IMR-90 (cell line): ENCODE data around the gene FBXO34. TPM values are rescaled to one million over a fixed set of nuclear protein-coding genes. Genes with fewer than 3 reads are reported as not detected.

Source experiments
- ATAC-seq: fragments of 200-7000 bp; cut with Tn5 transposase; 2 replicates; pipeline ENCODE4 v1.9.1; 2020; ENCODE audit warnings: low read depth, mild to moderate bottlenecking, moderate library complexity
- BruUV-seq: library from RNA; stranded (reverse); fragments of 400-500 nt; replicated peaks from 2 replicates; lab custom pipeline; 2021; lab: Mats Ljungman, UMichigan
- CTCF ChIA-PET: fragments of 300-600 bp; formaldehyde crosslinking; extraction: SDS; loops from one replicate; lab custom pipeline; 2021; ENCODE audit warnings: antibody characterized with exemption; lab: Yijun Ruan, JAX
- POLR2A ChIA-PET: fragments of 300-600 bp; sonication (Branson Sonifier 250); formaldehyde crosslinking; loops from one replicate; lab custom pipeline; 2022; ENCODE audit warnings: antibody characterized with exemption; ENCODE audit not compliant: unreplicated experiment; lab: Charles Lee
- DNase-seq: peaks from one replicate; pipeline ENCODE4 v3.0.0; 2013
- H2AFZ ChIP-seq: replicated peaks from 2 replicates; pipeline ENCODE3; 2013; ENCODE audit warnings: low read length, mild to moderate bottlenecking; ENCODE audit not compliant: poor library complexity
- H2AK5ac ChIP-seq: 2 replicates; pipeline ENCODE4 v1.6.1; 2013; ENCODE audit warnings: low read depth, low read length, inconsistent platforms
- H2AK9ac ChIP-seq: replicated peaks from 2 replicates; pipeline ENCODE3; 2013; ENCODE audit warnings: mild to moderate bottlenecking, low read depth, low read length, moderate library complexity; ENCODE audit not compliant: poor library complexity
- H2BK120ac ChIP-seq: 2 replicates; pipeline ENCODE4 v1.6.1; 2013; ENCODE audit warnings: low read depth, low read length, inconsistent platforms
- H2BK15ac ChIP-seq: 3 replicates; pipeline ENCODE4 v1.6.1; 2013; ENCODE audit warnings: low read depth, low read length, inconsistent platforms
- H2BK20ac ChIP-seq: 2 replicates; pipeline ENCODE4 v1.6.1; 2013; ENCODE audit warnings: low read depth, mild to moderate bottlenecking, inconsistent platforms, low read length, moderate library complexity
- H2BK5ac ChIP-seq: 2 replicates; pipeline ENCODE4 v1.6.1; 2013; ENCODE audit warnings: mild to moderate bottlenecking, low read depth, low read length, inconsistent platforms; ENCODE audit not compliant: poor library complexity, severe bottlenecking
- H3K14ac ChIP-seq: replicated peaks from 2 replicates; pipeline ENCODE4 v1.6.1; 2013; ENCODE audit warnings: low read depth, low read length, inconsistent platforms
- H3K18ac ChIP-seq: 2 replicates; pipeline ENCODE4 v1.6.1; 2013; ENCODE audit warnings: low read depth, low read length, control low read depth
- H3K23ac ChIP-seq: 2 replicates; pipeline ENCODE4 v1.6.1; 2013; ENCODE audit warnings: low read depth, low read length, inconsistent platforms
- H3K27ac ChIP-seq: 2 replicates; pipeline ENCODE4 v1.5.1; 2013; ENCODE audit warnings: mild to moderate bottlenecking, control low read depth, low read length; ENCODE audit not compliant: insufficient read depth
- H3K27me3 ChIP-seq: 2 replicates; pipeline ENCODE4 v1.6.1; 2013; ENCODE audit warnings: low read length; ENCODE audit not compliant: control insufficient read depth, insufficient read depth
- H3K36me3 ChIP-seq: 2 replicates; pipeline ENCODE4 v1.6.1; 2013; ENCODE audit warnings: low read length, mixed read lengths; ENCODE audit not compliant: control insufficient read depth, insufficient read depth
- H3K4ac ChIP-seq: 2 replicates; pipeline ENCODE4 v1.6.1; 2013; ENCODE audit warnings: low read depth, low read length, inconsistent platforms
- H3K4me1 ChIP-seq: 2 replicates; pipeline ENCODE4 v1.6.1; 2013; ENCODE audit warnings: low read length, mixed read lengths; ENCODE audit not compliant: control insufficient read depth, insufficient read depth
- H3K4me2 ChIP-seq: 2 replicates; pipeline ENCODE4 v1.6.1; 2013; ENCODE audit warnings: low read depth, mild to moderate bottlenecking, control low read depth, low read length, moderate library complexity
- H3K4me3 ChIP-seq: 2 replicates; pipeline ENCODE4 v1.5.1; 2013; ENCODE audit warnings: low read depth, mild to moderate bottlenecking, control low read depth, low read length, moderate library complexity; ENCODE audit not compliant: insufficient read depth
- H3K56ac ChIP-seq: 2 replicates; pipeline ENCODE4 v1.6.1; 2013; ENCODE audit warnings: low read length, inconsistent platforms; ENCODE audit not compliant: insufficient read depth; ENCODE audit errors: extremely low read depth
- H3K79me1 ChIP-seq, 2 experiments: 2 replicates each; pipeline ENCODE4 v1.6.1; 2013; ENCODE audit warnings: low read length in 2 of 2, inconsistent platforms in 1 of 2, low read depth in 1 of 2
- H3K9ac ChIP-seq: 2 replicates; pipeline ENCODE4 v1.6.1; 2013; ENCODE audit warnings: low read depth, low read length, control low read depth
- H3K9me1 ChIP-seq: 2 replicates; pipeline ENCODE4 v1.6.1; 2013; ENCODE audit warnings: low read length, inconsistent platforms; ENCODE audit not compliant: insufficient read depth
- H3K9me3 ChIP-seq: 2 replicates; pipeline ENCODE4 v1.6.1; 2013; ENCODE audit warnings: low read length; ENCODE audit not compliant: control insufficient read depth, insufficient read depth
- H4K20me1 ChIP-seq: 2 replicates; pipeline ENCODE4 v1.6.1; 2013; ENCODE audit warnings: low read length, inconsistent platforms; ENCODE audit not compliant: insufficient read depth
- H4K5ac ChIP-seq: 2 replicates; pipeline ENCODE4 v1.6.1; 2013; ENCODE audit warnings: mild to moderate bottlenecking, low read depth, low read length, control low read depth
- H4K8ac ChIP-seq, 2 experiments: 2 replicates each; pipeline ENCODE4 v1.6.1; 2013; ENCODE audit warnings: low read depth in 2 of 2, low read length in 2 of 2, control low read depth in 1 of 2, inconsistent platforms in 1 of 2
- H4K91ac ChIP-seq: 2 replicates; pipeline ENCODE4 v1.6.1; 2013; ENCODE audit warnings: low read depth, low read length, inconsistent platforms; ENCODE audit not compliant: insufficient read depth
- BHLHE40 ChIP-seq: fragments of 150-350 bp; IDR thresholded peaks from 2 replicates; pipeline ENCODE4 v1.6.1; 2016; ENCODE audit warnings: mild to moderate bottlenecking, low read depth, low read length
- FOS ChIP-seq: fragments of 150-350 bp; IDR thresholded peaks from 2 replicates; pipeline ENCODE4 v1.6.1; 2016; ENCODE audit warnings: low read depth, low read length
- NFE2L2 ChIP-seq: fragments of 150-350 bp; IDR thresholded peaks from 2 replicates; pipeline ENCODE4 v1.6.1; 2016; ENCODE audit warnings: low read depth, mild to moderate bottlenecking, low read length
- SMC3 ChIP-seq: fragments of 150-350 bp; IDR thresholded peaks from 2 replicates; pipeline ENCODE4 v1.6.1; 2016; ENCODE audit warnings: low read depth, mild to moderate bottlenecking, antibody characterized with exemption, low read length, moderate library complexity
- WGBS, 2 experiments: methylation state at CpG; one replicate each; pipeline versions ENCODE4 v1.1.5 to v1.1.7; 2013; ENCODE audit warnings: missing lambda C conversion rate in 2 of 2; ENCODE audit not compliant: insufficient read length in 1 of 2; ENCODE audit errors: extremely low coverage in 2 of 2; 5-methylcytosine and 5-hydroxymethylcytosine counted together
- dilution Hi-C: fragments of 300-500 bp; cut with HindIII; formaldehyde crosslinking; loops from one replicate; pipeline ENCODE4 v1.14.3; 2018; ENCODE audit warnings: low sequenced_read_pairs; ENCODE audit not compliant: unreplicated experiment
- in situ Hi-C: fragments of 300-500 bp; cut with MboI; formaldehyde crosslinking; loops from 3 replicates; pipeline ENCODE4 v1.14.3; 2019; ENCODE audit warnings: low sequenced_read_pairs, inconsistent platforms, mixed read lengths
- intact Hi-C: fragments of 100-400 bp; cut with micrococcal nuclease; formaldehyde crosslinking; loops from 2 replicates; pipeline ENCODE4 v1.10.0; 2022
- polyA plus RNA-seq, 3 experiments: library from polyadenylated mRNA; depleted of rRNA; stranded (reverse); fragments of >200 nt; gene quantifications; 2 replicates each; pipeline ENCODE4 v1.2.3, GENCODE V29; 2012; ENCODE audit warnings: low replicate concordance in 1 of 3
- total RNA-seq: library from RNA; depleted of rRNA; stranded (reverse); fragments of >200 nt; gene quantifications from 2 replicates; pipeline ENCODE4 v1.2.3, GENCODE V29; 2012

FBXO34 gene
- total and polyA plus RNA-seq, 2 of the 4 experiments (the other 2 are of a cell fraction): 15.4 to 35.1 TPM

GRCh38 chr14:55389330-55389729 is 118.1 kb downstream of the FBXO34 start:
- H4K5ac ChIP-seq: peak overlapping the region; percentile 81
- H3K79me1 ChIP-seq: peaks cover 0 to 15% of the 10 kb centered on the region in 2 experiments; a peak in 2 of 4 replicates
- POLR2A ChIA-PET: no interaction called here
- peak overlapping the region; percentile 74 for H2BK120ac ChIP-seq
- H3K9me3 ChIP-seq: no peaks in the 10 kb centered on the region
- peak overlapping the region; percentile 65 for H3K4ac ChIP-seq
- ATAC-seq (peak; percentile 86), DNase-seq (peak; percentile 94)
- H3K4me3 ChIP-seq: no peak overlapping the region
- H2AFZ ChIP-seq: no peak overlapping the region
- peaks cover 8% of the 10 kb centered on the region for H3K4me1 ChIP-seq
- peak overlapping the region; percentile 59; the same call in 1 of the 2 replicates for H3K56ac ChIP-seq
- no CpG with 5 or more reads among the region's 4 CpGs for WGBS, 2 experiments
- no peaks in the 10 kb centered on the region for H3K27me3 ChIP-seq
- H4K20me1 ChIP-seq: no peaks in the 10 kb centered on the region
- peak overlapping the region; percentile 25; the same call in 1 of the 2 replicates for H3K23ac ChIP-seq
- peaks cover 5% of the 10 kb centered on the region; the same call in 1 of the 2 replicates for H3K9me1 ChIP-seq
- H2AK5ac ChIP-seq: peak overlapping the region; percentile 60; the same call in 1 of the 2 replicates
- in situ Hi-C loops (no loop called here), intact Hi-C loops (no loop called here), dilution Hi-C loops (no loop called here)
- H3K9ac ChIP-seq: no peak overlapping the region
- H2AK9ac ChIP-seq: no peak overlapping the region
- H3K14ac ChIP-seq: peak overlapping the region; percentile 70
- peak overlapping the region; percentile 87; the same call in 1 of the 2 replicates for H3K27ac ChIP-seq
- peak overlapping the region; percentile 80 for H2BK20ac ChIP-seq
- H4K8ac ChIP-seq: peak overlapping the region; percentile 38 to 76; a peak in 2 of 4 replicates
- peaks cover 8% of the 10 kb centered on the region for H3K36me3 ChIP-seq
- no TSS peak for BruUV-seq
- H2BK5ac ChIP-seq: peak overlapping the region; percentile 97
- CTCF ChIA-PET: interaction anchor here (1.4 to 1.5 kb wide), 2 partner anchors 21 to 22 kb away, joined by 3 read pairs; no protein-coding TSS in a partner anchor
- peak overlapping the region; percentile 46 for H4K91ac ChIP-seq
- H3K4me2 ChIP-seq: peak overlapping the region; percentile 62
- H3K18ac ChIP-seq: peak overlapping the region; percentile 86
- TF ChIP-seq SMC3: no peak
- TF ChIP-seq NFE2L2: peak; percentile 62; the same call in 1 of the 2 replicates
- peak; percentile 42; the same call in 1 of the 2 replicates for TF ChIP-seq BHLHE40
- TF ChIP-seq FOS: peak; percentile 77
- H2BK15ac ChIP-seq: peak overlapping the region; percentile 62; the same call in 2 of the 3 replicates
